NB4 (cell line): ENCODE measurements around the gene SLC26A6.

Experiments
- CTCF ChIP-seq: IDR thresholded peaks from one replicate; pipeline ENCODE4 v1.5.1; 2012; ENCODE audit warnings: low read depth, low read length
- POLR2A ChIP-seq: IDR thresholded peaks from 2 replicates; pipeline ENCODE4 v1.6.1; 2011; ENCODE audit warnings: mild to moderate bottlenecking; ENCODE audit not compliant: insufficient read length; ENCODE audit errors: extremely low read depth

- no peak for TF ChIP-seq CTCF
- no peak for TF ChIP-seq POLR2A
Observed at GRCh38 chr3:48664313-48664644, 29.0 kb upstream of the SLC26A6 start.
